Osteocyte (in vitro differentiated cells): ENCODE results near the gene TJP2. TPM values are rescaled to one million over a fixed set of nuclear protein-coding genes. Genes with fewer than 3 reads are reported as not detected.

ENCODE experiments used
- DNase-seq: peaks from one replicate; pipeline ENCODE4 v3.0.0; 2021; ENCODE audit warnings: mixed read lengths; ENCODE audit not compliant: unreplicated experiment; ENCODE audit errors: extremely low spot score
- H3K27ac Mint-ChIP-seq: one replicate; pipeline ENCODE4 v1.8.0; 2021; ENCODE audit warnings: mild to moderate bottlenecking, mixed read lengths; ENCODE audit not compliant: unreplicated experiment
- H3K27me3 Mint-ChIP-seq: one replicate; pipeline ENCODE4 v1.8.0; 2021; ENCODE audit warnings: mixed read lengths; ENCODE audit not compliant: unreplicated experiment
- H3K36me3 Mint-ChIP-seq: one replicate; pipeline ENCODE4 v1.8.0; 2021; ENCODE audit warnings: mixed read lengths; ENCODE audit not compliant: unreplicated experiment
- H3K4me1 Mint-ChIP-seq: one replicate; pipeline ENCODE4 v1.8.0; 2021; ENCODE audit warnings: mixed read lengths; ENCODE audit not compliant: unreplicated experiment
- H3K4me3 Mint-ChIP-seq: one replicate; pipeline ENCODE4 v1.8.0; 2021; ENCODE audit warnings: mild to moderate bottlenecking, moderate library complexity, mixed read lengths; ENCODE audit not compliant: unreplicated experiment
- H3K9me3 Mint-ChIP-seq: one replicate; pipeline ENCODE4 v1.8.0; 2021; ENCODE audit warnings: mixed read lengths; ENCODE audit not compliant: unreplicated experiment
- total RNA-seq: library from RNA; stranded (reverse); gene quantifications from 2 replicates; pipeline ENCODE4 v1.2.1, GENCODE V29; 2021
- TF ChIP-seq, protein P1 (sequence below): fragments of 200-600 bp; sonication (generic); IDR thresholded peaks from 2 replicates; pipeline ENCODE4 v1.5.0; 2021; ENCODE audit warnings: antibody characterized with exemption, mild to moderate bottlenecking, moderate library complexity

The TJP2 gene
- total RNA-seq, 1 donor from 2014 or later, result 42.7 TPM

DNA sequence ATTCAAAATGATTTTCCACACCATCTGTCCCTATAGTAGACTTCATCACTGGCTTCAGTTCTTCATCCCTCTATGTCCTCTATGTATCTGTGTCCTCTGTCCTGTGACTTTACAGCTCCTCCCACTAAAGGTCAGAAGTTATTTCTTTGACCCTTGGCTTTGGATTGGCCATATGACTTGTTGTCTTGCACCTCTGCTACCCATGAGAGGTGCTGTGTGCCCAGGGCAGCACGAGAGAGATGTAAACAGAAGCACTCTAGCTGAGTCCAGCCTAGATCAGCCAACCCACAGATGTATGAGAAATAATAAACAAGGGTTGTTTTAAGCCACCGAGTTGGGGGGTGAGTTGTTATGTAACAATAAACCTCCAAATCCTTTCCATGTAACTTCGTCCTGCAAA lies 87.6 kb downstream of the TJP2 start:
- Mint-ChIP-seq H3K9me3 (no peaks in the 10 kb centered on the region), H3K27ac (no peak overlapping the region)

DNA sequence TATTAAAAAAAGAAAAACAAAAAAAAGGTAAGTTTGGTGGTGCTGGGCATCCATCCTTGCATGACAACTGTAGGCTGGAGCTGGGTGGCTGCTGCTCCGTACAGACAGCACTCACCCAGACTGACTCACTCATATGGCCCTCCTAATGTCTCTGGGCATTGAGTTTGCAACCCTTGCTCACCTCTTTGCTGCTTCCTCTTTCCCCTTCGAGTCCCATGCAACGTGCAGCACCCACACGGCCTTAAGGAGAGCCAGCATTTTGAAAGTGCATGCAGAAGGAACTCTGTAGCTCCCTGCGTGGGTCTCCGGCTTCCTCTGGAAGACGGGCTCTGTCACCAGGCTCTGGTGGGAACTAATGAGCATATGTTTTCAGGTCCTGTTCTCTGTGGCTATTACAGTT lies 90.4 kb downstream of the TJP2 start:
- no peak overlapping the region for H3K4me3 Mint-ChIP-seq
- TF ChIP-seq, protein P1, sequence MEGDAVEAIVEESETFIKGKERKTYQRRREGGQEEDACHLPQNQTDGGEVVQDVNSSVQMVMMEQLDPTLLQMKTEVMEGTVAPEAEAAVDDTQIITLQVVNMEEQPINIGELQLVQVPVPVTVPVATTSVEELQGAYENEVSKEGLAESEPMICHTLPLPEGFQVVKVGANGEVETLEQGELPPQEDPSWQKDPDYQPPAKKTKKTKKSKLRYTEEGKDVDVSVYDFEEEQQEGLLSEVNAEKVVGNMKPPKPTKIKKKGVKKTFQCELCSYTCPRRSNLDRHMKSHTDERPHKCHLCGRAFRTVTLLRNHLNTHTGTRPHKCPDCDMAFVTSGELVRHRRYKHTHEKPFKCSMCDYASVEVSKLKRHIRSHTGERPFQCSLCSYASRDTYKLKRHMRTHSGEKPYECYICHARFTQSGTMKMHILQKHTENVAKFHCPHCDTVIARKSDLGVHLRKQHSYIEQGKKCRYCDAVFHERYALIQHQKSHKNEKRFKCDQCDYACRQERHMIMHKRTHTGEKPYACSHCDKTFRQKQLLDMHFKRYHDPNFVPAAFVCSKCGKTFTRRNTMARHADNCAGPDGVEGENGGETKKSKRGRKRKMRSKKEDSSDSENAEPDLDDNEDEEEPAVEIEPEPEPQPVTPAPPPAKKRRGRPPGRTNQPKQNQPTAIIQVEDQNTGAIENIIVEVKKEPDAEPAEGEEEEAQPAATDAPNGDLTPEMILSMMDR, result no peak
- no peaks in the 10 kb centered on the region for H3K4me1 Mint-ChIP-seq
- no peaks in the 10 kb centered on the region for H3K36me3 Mint-ChIP-seq
- DNase-seq, result no peak
- peaks cover 12% of the 10 kb centered on the region for H3K27me3 Mint-ChIP-seq
- H3K27ac Mint-ChIP-seq, result no peak overlapping the region
- H3K9me3 Mint-ChIP-seq, result peaks cover 6% of the 10 kb centered on the region

More for the DNA sequence above, 87.6 kb downstream of the TJP2 start:
- Mint-ChIP-seq H3K4me3 (no peak overlapping the region), H3K4me1 (no peaks in the 10 kb centered on the region), H3K36me3 (peaks cover 2% of the 10 kb centered on the region), H3K27me3 (peaks cover 12% of the 10 kb centered on the region)
- TF ChIP-seq, protein P1, result no peak
- no peak for DNase-seq

DNA sequence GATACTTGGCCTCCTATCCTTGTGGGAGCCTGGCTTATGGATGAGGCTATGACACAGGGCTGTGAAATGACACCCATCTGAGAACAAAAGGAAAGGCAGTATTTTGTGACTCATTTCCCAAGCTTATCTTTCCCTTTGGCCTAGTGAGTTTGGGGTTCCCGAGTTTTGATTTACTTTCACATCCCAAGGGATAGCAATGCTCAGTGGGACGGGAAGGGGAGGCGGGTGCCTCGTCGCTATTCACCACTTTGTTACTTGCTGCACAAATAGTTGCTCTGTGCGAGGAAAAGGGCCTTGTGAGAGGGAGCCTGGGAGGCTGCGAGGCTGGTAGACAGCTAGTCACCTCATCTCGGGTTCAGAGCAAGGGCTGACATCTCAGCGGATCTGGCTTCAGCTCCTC lies 91.8 kb downstream of the TJP2 start:
- Mint-ChIP-seq H3K4me1 (no peaks in the 10 kb centered on the region), H3K36me3 (no peaks in the 10 kb centered on the region), H3K9me3 (peaks cover 6% of the 10 kb centered on the region), H3K4me3 (no peak overlapping the region), H3K27ac (no peak overlapping the region), H3K27me3 (peaks cover 12% of the 10 kb centered on the region)
- TF ChIP-seq, protein P1, result no peak
- no peak for DNase-seq

DNA sequence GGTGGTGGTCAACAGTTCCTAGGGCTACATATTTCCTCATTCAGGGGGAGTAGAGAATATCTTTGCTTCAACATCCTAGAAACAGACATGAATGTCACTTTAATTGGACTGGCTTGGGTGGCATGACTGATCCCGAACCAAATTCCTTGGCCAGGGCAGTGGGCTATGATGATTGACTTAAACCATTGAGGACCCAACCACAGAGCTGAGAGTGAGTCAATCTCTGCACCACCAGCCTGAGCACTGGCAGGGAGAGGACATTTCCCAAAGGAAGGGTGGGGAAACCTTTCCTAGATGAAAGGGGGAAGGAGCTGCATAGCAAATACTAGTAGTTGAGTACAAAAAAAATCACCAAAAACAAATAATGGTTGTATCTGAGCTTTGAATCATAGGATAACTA lies 98.1 kb downstream of the TJP2 start:
- no peak overlapping the region for H3K27ac Mint-ChIP-seq
- H3K27me3 Mint-ChIP-seq, result peaks cover 7% of the 10 kb centered on the region
- H3K9me3 Mint-ChIP-seq, result peaks cover 12% of the 10 kb centered on the region
- no peak for DNase-seq
- no peaks in the 10 kb centered on the region for H3K4me1 Mint-ChIP-seq
- no peaks in the 10 kb centered on the region for H3K36me3 Mint-ChIP-seq
- no peak overlapping the region for H3K4me3 Mint-ChIP-seq
- TF ChIP-seq, protein P1, result no peak

DNA sequence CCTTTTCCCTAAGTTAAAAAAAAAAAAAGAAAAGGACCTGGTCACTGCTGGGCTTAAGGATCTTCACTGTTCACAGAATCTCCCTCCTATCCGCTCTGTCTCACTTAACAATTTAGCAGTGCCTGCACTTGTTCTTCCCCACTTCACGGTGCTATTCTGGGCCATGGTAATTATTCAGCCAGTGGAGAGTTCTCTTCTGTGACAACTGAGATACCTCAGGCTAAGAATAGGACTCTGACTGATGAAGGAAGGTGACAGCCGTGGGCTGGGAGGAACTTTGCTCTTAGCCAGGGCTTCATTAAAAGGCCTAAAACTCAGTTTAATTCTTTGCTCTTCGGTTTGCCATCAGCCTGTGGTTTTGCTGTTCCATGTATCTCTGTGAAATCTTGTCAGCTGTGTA lies 99.1 kb downstream of the TJP2 start:
- TF ChIP-seq, protein P1, result no peak
- no peak overlapping the region for H3K27ac Mint-ChIP-seq
- H3K4me3 Mint-ChIP-seq, result no peak overlapping the region

More for the DNA sequence above, 99.1 kb downstream of the TJP2 start:
- peaks cover 12% of the 10 kb centered on the region for H3K9me3 Mint-ChIP-seq
- H3K4me1 Mint-ChIP-seq, result no peaks in the 10 kb centered on the region
- no peak for DNase-seq
- peaks cover 7% of the 10 kb centered on the region for H3K27me3 Mint-ChIP-seq
- H3K36me3 Mint-ChIP-seq, result no peaks in the 10 kb centered on the region
